ENCODE data around the gene ZNF571. TPM values are rescaled to one million over a fixed set of nuclear protein-coding genes. Genes with fewer than 3 reads are reported as not detected.

Gene ZNF571
- total RNA-seq, 1 donor: 6.2 TPM

Other genes starting within 250 kb of the ZNF571 start
- gene ZNF527, start 223.7 kb downstream of the ZNF571 start, total RNA-seq: 5.4 and 7.4 TPM in 2 replicates
- 6.9 and 7.1 TPM in 2 replicates for gene ZNF569, start 127.3 kb downstream of the ZNF571 start, total RNA-seq
- gene ZNF570, start 125.4 kb downstream of the ZNF571 start, total RNA-seq: 6.9 and 12.4 TPM in 2 replicates
- gene ZNF793, start 87.9 kb downstream of the ZNF571 start, total RNA-seq: 1.8 and 2.1 TPM in 2 replicates
- 0.72 and 2.1 TPM in 2 replicates for gene ZNF540, start 84 bp upstream of the ZNF571 start, total RNA-seq
- gene ZFP30, start 60.7 kb upstream of the ZNF571 start, total RNA-seq: 19.2 and 24.2 TPM in 2 replicates
- gene ZNF607, start 125.0 kb upstream of the ZNF571 start, total RNA-seq: 3.6 and 4.7 TPM in 2 replicates
- 6.8 and 6.9 TPM in 2 replicates for gene ZNF573, start 184.8 kb upstream of the ZNF571 start, total RNA-seq

Data from osteoblast (primary cell).